SK-N-SH treated with all-trans-retinoic acid at 6 μM for 48 hours (cell line): ENCODE measurements around the gene KRT76.

Experiments
- ATAC-seq: fragments of 200-7000 bp; cut with Tn5 transposase; 3 replicates; pipeline ENCODE4 v1.9.1; 2020; ENCODE audit warnings: mild to moderate bottlenecking, moderate library complexity
- ARNTL ChIP-seq: fragments of 450-650 bp; formaldehyde crosslinking; IDR thresholded peaks from 2 replicates; pipeline ENCODE4 v1.5.0; 2020; ENCODE audit warnings: low read depth, mild to moderate bottlenecking, moderate library complexity, borderline replicate concordance
- CREB5 ChIP-seq: fragments of 250-450 bp; sonication (Bioruptor Pico); IDR thresholded peaks from 2 replicates; pipeline ENCODE4 v1.5.1; 2020; ENCODE audit warnings: low read depth, mild to moderate bottlenecking, moderate library complexity
- CSDC2 ChIP-seq: fragments of 250-450 bp; sonication (Bioruptor Pico); IDR thresholded peaks from 2 replicates; pipeline ENCODE4 v1.5.0; 2020; ENCODE audit warnings: mild to moderate bottlenecking, moderate library complexity
- ESRRG ChIP-seq: fragments of 250-450 bp; sonication (Bioruptor Pico); IDR thresholded peaks from 2 replicates; pipeline ENCODE4 v1.6.1; 2021; ENCODE audit warnings: mild to moderate bottlenecking
- GLIS3 ChIP-seq: fragments of 250-450 bp; sonication (Bioruptor Pico); IDR thresholded peaks from 2 replicates; pipeline ENCODE4 v1.5.0; 2020; ENCODE audit warnings: mild to moderate bottlenecking, moderate library complexity
- ISL1 ChIP-seq: fragments of 250-450 bp; sonication (Bioruptor Pico); IDR thresholded peaks from 2 replicates; pipeline ENCODE4 v2.1.2; 2022; ENCODE audit warnings: mild to moderate bottlenecking, moderate library complexity
- OSR1 ChIP-seq: fragments of 250-450 bp; sonication (Bioruptor Pico); IDR thresholded peaks from 2 replicates; pipeline ENCODE4 v1.8.0; 2022; ENCODE audit warnings: moderate library complexity, mild to moderate bottlenecking, inconsistent platforms
- PPARA ChIP-seq: fragments of 250-450 bp; sonication (Bioruptor Pico); IDR thresholded peaks from 2 replicates; pipeline ENCODE4 v1.5.0; 2020; ENCODE audit warnings: mild to moderate bottlenecking, borderline replicate concordance
- RARB ChIP-seq: fragments of 250-450 bp; sonication (Bioruptor Pico); IDR thresholded peaks from 2 replicates; pipeline ENCODE4 v1.8.0; 2021; ENCODE audit warnings: mild to moderate bottlenecking, moderate library complexity
- SNAI2 ChIP-seq: fragments of 250-450 bp; sonication (Bioruptor Pico); IDR thresholded peaks from 2 replicates; pipeline ENCODE4 v1.5.0; 2020; ENCODE audit warnings: mild to moderate bottlenecking, moderate library complexity
- TCF4 ChIP-seq: fragments of 250-450 bp; sonication (Bioruptor Pico); IDR thresholded peaks from 2 replicates; pipeline ENCODE4 v1.8.0; 2021; ENCODE audit warnings: mild to moderate bottlenecking, moderate library complexity, borderline replicate concordance
- TOX ChIP-seq: fragments of 250-450 bp; sonication (Bioruptor Pico); IDR thresholded peaks from 2 replicates; pipeline ENCODE4 v1.8.0; 2021; ENCODE audit warnings: mild to moderate bottlenecking, moderate library complexity, borderline replicate concordance
- TSHZ2 ChIP-seq: fragments of 250-450 bp; sonication (Bioruptor Pico); IDR thresholded peaks from 2 replicates; pipeline ENCODE4 v1.5.0; 2020; ENCODE audit warnings: mild to moderate bottlenecking, moderate library complexity
- ZC3H10 ChIP-seq: fragments of 250-450 bp; sonication (Bioruptor Pico); IDR thresholded peaks from 2 replicates; pipeline ENCODE4 v1.5.1; 2021; ENCODE audit warnings: mild to moderate bottlenecking, moderate library complexity
- ZFP3 ChIP-seq: fragments of 250-450 bp; sonication (Bioruptor Pico); IDR thresholded peaks from 2 replicates; pipeline ENCODE4 v1.5.0; 2020; ENCODE audit warnings: mild to moderate bottlenecking, moderate library complexity
- ZNF565 ChIP-seq: fragments of 450-650 bp; formaldehyde crosslinking; conservative IDR thresholded peaks from 2 replicates; pipeline ENCODE4 v1.5.0; 2020; ENCODE audit warnings: low read depth, mild to moderate bottlenecking, moderate library complexity
- ZNF70 ChIP-seq: fragments of 450-650 bp; formaldehyde crosslinking; IDR thresholded peaks from 2 replicates; pipeline ENCODE4 v1.5.0; 2020; ENCODE audit warnings: mild to moderate bottlenecking, moderate library complexity
- ZNF8 ChIP-seq: fragments of 450-650 bp; formaldehyde crosslinking; IDR thresholded peaks from 2 replicates; pipeline ENCODE4 v1.5.0; 2020; ENCODE audit warnings: mild to moderate bottlenecking, moderate library complexity
- TF ChIP-seq, protein P1 (sequence below): fragments of 250-450 bp; sonication (Bioruptor Pico); IDR thresholded peaks from 2 replicates; pipeline ENCODE4 v1.5.1; 2021; ENCODE audit warnings: mild to moderate bottlenecking, moderate library complexity
- TF ChIP-seq, protein P2 (sequence below): fragments of 250-450 bp; sonication (Bioruptor Pico); IDR thresholded peaks from 2 replicates; pipeline ENCODE4 v1.8.0; 2020; ENCODE audit warnings: mild to moderate bottlenecking, moderate library complexity, borderline replicate concordance

KRT76 gene

GRCh38 chr12:52794479-52795331 lies 17.6 kb upstream of the KRT76 start:
- TF ChIP-seq CREB5 (CRISPR knock-in tag) (no peak), PPARA (CRISPR knock-in tag) (no peak), SNAI2 (CRISPR knock-in tag) (no peak), ZNF565 (CRISPR knock-in tag) (no peak), ZC3H10 (CRISPR knock-in tag) (no peak), ZFP3 (no peak), ISL1 (CRISPR knock-in tag) (no peak), ZNF70 (CRISPR knock-in tag) (no peak), TOX (CRISPR knock-in tag) (no peak), TSHZ2 (CRISPR knock-in tag) (no peak), GLIS3 (CRISPR knock-in tag) (no peak), RARB (CRISPR knock-in tag) (no peak), ESRRG (CRISPR knock-in tag) (no peak), ZNF8 (CRISPR knock-in tag) (no peak), TCF4 (CRISPR knock-in tag) (no peak), ARNTL (CRISPR knock-in tag) (no peak)
- TF ChIP-seq, protein P1, sequence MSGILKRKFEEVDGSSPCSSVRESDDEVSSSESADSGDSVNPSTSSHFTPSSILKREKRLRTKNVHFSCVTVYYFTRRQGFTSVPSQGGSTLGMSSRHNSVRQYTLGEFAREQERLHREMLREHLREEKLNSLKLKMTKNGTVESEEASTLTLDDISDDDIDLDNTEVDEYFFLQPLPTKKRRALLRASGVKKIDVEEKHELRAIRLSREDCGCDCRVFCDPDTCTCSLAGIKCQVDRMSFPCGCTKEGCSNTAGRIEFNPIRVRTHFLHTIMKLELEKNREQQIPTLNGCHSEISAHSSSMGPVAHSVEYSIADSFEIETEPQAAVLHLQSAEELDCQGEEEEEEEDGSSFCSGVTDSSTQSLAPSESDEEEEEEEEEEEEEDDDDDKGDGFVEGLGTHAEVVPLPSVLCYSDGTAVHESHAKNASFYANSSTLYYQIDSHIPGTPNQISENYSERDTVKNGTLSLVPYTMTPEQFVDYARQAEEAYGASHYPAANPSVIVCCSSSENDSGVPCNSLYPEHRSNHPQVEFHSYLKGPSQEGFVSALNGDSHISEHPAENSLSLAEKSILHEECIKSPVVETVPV (CRISPR knock-in tag) = no peak
- no peak for ATAC-seq

DNA sequence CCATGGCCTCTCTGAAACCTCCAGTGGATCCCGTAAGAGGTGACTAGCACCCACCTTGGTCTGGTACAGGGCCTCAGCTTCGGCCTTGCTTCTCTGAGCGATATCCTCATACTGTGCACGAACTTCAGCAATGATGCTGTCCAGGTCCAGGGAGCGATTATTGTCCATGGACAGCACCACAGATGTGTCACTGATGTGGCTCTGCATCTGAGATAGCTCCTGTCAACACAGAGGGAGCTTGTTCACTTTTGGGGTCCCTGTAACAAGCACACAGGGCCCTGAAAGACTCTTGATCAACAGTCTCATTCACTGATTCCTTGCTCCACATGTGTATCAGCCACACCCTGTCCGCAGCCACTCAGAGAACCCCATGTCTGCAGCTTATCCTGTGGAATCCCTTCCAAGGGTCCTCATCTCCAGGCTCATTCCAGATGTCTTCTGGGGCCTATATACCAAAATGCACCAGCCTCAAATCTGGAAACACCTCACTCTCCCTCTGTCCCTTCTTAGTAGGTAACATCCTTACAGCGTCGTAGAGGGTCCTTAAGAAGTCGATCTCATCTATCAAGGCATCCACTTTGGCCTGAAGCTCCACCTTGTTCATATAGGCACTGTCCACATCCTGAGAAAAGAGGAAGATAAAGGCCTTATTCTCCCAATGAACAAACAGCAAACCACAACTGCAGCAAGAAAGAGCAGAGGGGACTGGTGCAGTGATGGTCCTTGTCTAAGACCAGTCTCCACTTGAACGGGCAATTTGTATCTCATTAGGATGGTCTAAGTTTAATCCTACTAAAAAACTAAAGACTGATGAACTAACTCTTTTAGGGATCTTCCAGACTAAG lies 15.3 kb upstream of the KRT76 start:
- no peak for TF ChIP-seq OSR1 (CRISPR knock-in tag)
- no peak for TF ChIP-seq ZNF70 (CRISPR knock-in tag)

DNA sequence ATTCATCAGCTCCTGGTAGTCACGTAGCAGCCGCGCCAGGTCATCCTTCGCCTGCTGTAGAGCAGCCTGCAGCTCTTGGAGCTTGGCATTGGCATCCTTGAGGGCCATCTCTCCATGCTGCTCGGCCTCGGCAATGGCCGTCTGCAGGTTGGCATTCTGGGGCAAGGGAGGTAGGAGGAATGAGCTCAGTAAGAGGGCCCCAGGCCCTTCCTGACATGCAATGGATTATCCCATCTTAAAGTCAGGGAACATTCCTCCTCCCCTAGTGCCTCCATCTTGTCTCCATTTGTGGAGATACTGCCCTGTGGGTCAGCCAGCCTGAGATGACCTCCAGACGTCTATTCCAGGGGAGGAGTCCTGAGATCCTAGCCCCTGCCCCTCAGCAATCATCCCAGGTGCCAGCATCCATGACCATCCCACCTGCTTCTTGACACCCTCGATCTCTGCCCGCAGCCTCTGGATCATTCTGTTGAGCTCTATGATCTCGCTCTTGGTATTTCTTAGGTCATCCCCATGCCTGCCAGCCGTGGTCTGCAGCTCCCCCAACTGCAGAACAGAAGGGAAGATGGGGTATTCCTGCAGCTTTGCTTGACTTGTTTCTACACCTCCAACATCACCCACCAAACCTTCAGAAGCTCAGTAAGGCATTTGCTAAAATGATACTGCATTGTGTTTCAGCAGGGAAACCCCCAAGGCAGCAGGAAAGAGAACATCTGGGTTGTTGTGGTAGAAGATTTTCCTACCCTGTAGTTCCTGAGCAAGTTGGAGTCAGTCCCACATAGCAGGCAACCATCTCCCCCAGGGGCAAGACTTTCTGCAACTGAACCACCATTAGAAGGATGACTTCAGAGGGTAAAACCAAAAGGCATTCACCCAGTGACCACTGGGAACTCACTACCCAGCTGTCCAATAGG lies 14.4 kb upstream of the KRT76 start:
- no peak for ATAC-seq
- TF ChIP-seq, protein P2, sequence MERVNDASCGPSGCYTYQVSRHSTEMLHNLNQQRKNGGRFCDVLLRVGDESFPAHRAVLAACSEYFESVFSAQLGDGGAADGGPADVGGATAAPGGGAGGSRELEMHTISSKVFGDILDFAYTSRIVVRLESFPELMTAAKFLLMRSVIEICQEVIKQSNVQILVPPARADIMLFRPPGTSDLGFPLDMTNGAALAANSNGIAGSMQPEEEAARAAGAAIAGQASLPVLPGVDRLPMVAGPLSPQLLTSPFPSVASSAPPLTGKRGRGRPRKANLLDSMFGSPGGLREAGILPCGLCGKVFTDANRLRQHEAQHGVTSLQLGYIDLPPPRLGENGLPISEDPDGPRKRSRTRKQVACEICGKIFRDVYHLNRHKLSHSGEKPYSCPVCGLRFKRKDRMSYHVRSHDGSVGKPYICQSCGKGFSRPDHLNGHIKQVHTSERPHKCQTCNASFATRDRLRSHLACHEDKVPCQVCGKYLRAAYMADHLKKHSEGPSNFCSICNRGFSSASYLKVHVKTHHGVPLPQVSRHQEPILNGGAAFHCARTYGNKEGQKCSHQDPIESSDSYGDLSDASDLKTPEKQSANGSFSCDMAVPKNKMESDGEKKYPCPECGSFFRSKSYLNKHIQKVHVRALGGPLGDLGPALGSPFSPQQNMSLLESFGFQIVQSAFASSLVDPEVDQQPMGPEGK (CRISPR knock-in tag) = no peak
- no peak for TF ChIP-seq CREB5 (CRISPR knock-in tag)
- no peak for TF ChIP-seq CSDC2
- TF ChIP-seq TCF4 (CRISPR knock-in tag) = no peak
- TF ChIP-seq ARNTL (CRISPR knock-in tag) = no peak
- TF ChIP-seq ISL1 (CRISPR knock-in tag) = no peak
- no peak for TF ChIP-seq ZC3H10 (CRISPR knock-in tag)
- TF ChIP-seq, protein P1 (CRISPR knock-in tag) = no peak
- TF ChIP-seq, all 23 proteins: peak for 0

More for the DNA sequence above, 15.3 kb upstream of the KRT76 start:
- no peak for ATAC-seq
